ENCODE results near the gene PADI2.

DNA sequence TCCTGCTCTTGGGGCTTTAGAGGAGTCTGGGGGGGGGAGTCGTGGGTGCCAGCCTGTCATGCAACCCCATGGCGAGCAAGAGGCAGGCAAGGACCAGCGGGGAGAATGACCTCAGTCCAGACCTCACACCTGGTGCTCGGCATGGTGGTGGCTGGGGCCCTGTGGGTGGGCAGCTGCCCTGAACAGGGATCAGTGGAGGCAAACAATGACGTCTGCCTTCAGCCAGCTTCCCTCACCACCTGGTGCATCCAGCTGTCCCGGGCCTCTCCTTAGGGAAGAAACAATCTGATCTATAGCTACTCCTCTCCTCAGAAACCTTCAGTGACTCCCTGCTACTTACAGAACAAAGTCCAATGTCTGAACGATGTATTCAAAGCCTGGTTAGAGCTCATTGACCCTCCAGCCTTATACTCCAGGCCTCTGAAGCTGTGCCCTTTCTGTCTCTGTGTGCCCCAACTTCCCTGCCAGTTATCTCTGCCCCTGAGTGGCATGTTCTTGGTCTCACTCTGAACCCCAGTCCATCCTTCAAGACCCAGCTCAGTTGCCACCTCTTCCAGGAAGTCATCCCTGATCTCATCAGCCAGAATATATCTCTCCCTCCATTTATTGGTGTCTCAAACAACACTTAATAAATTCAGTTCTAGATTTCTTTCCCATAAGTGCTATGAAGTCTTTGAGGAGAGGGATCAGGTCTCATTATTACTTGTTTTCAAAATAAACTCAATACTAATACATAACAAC is 6.6 kb downstream of the PADI2 start:
- TF ChIP-seq RXRA (IDR thresholded peaks at IDR 0.05) = no peak
- no peak for TF ChIP-seq TAF1 (conservative IDR thresholded peaks at IDR 0.05)
- TF ChIP-seq, protein P1, sequence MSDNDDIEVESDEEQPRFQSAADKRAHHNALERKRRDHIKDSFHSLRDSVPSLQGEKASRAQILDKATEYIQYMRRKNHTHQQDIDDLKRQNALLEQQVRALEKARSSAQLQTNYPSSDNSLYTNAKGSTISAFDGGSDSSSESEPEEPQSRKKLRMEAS (IDR thresholded peaks at IDR 0.05) = no peak
- TF ChIP-seq, protein P2, sequence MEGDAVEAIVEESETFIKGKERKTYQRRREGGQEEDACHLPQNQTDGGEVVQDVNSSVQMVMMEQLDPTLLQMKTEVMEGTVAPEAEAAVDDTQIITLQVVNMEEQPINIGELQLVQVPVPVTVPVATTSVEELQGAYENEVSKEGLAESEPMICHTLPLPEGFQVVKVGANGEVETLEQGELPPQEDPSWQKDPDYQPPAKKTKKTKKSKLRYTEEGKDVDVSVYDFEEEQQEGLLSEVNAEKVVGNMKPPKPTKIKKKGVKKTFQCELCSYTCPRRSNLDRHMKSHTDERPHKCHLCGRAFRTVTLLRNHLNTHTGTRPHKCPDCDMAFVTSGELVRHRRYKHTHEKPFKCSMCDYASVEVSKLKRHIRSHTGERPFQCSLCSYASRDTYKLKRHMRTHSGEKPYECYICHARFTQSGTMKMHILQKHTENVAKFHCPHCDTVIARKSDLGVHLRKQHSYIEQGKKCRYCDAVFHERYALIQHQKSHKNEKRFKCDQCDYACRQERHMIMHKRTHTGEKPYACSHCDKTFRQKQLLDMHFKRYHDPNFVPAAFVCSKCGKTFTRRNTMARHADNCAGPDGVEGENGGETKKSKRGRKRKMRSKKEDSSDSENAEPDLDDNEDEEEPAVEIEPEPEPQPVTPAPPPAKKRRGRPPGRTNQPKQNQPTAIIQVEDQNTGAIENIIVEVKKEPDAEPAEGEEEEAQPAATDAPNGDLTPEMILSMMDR (IDR thresholded peaks at IDR 0.05; ENCODE audit: low read depth, low read length, missing input control) = no peak
- TF ChIP-seq JUND (IDR thresholded peaks at IDR 0.05) = no peak

Data from liver (tissue), 3 donors.